Smooth muscle cell (in vitro differentiated cells): ENCODE results near the gene CCDC116. TPM values are rescaled to one million over a fixed set of nuclear protein-coding genes. Genes with fewer than 3 reads are reported as not detected.
"Not testable (repeated sequence)": the region's sequence is repeated elsewhere in the genome, so short reads cannot be mapped to it uniquely, and the experiment has no call there.

Experiments used
- DNase-seq: peaks from one replicate; lab custom pipeline; 2025; ENCODE audit not compliant: unreplicated experiment; lab: John Stamatoyannopoulos, UW
- H2AFZ ChIP-seq: fragments of 200-600 bp; sonication (generic); 2 replicates; pipeline ENCODE4 v1.6.0; 2016; ENCODE audit warnings: antibody characterized with exemption, low read depth, mild to moderate bottlenecking
- H3F3A ChIP-seq: fragments of 200-600 bp; sonication (generic); 2 replicates; pipeline ENCODE4 v1.6.0; 2017; ENCODE audit warnings: antibody characterized with exemption, low read depth
- H3K27ac ChIP-seq: fragments of 200-600 bp; sonication (generic); 2 replicates; pipeline ENCODE4 v1.5.1; 2016; ENCODE audit warnings: low read depth, mild to moderate bottlenecking
- H3K27me3 ChIP-seq: fragments of 200-600 bp; sonication (generic); 2 replicates; pipeline ENCODE4 v1.6.1; 2016; ENCODE audit warnings: low read depth, mild to moderate bottlenecking
- H3K36me3 ChIP-seq: fragments of 200-600 bp; sonication (generic); 2 replicates; pipeline ENCODE4 v1.5.1; 2016; ENCODE audit warnings: low read depth
- H3K4me1 ChIP-seq: fragments of 200-600 bp; sonication (generic); 2 replicates; pipeline ENCODE4 v1.5.1; 2016; ENCODE audit warnings: low read depth
- H3K4me2 ChIP-seq: fragments of 200-600 bp; sonication (generic); 2 replicates; pipeline ENCODE4 v1.6.0; 2016; ENCODE audit warnings: mild to moderate bottlenecking
- H3K4me3 ChIP-seq: fragments of 200-600 bp; sonication (generic); 2 replicates; pipeline ENCODE4 v1.5.1; 2016; ENCODE audit warnings: mild to moderate bottlenecking
- H3K79me2 ChIP-seq: fragments of 200-600 bp; sonication (generic); 2 replicates; pipeline ENCODE4 v1.6.0; 2016; ENCODE audit warnings: low read depth, mild to moderate bottlenecking
- H3K9ac ChIP-seq: fragments of 200-600 bp; sonication (generic); 2 replicates; pipeline ENCODE4 v1.6.0; 2016; ENCODE audit warnings: low read depth
- H3K9me3 ChIP-seq: fragments of 200-600 bp; sonication (generic); replicated peaks from 2 replicates; pipeline ENCODE4 v1.5.1; 2016; ENCODE audit warnings: low read depth
- H4K20me1 ChIP-seq: fragments of 200-600 bp; sonication (generic); 2 replicates; pipeline ENCODE4 v1.6.0; 2016; ENCODE audit warnings: low read depth
- WGBS: methylation state at CpG from one replicate; pipeline ENCODE4 v1.1.7; 2016; ENCODE audit warnings: low lambda C conversion rate; 5-methylcytosine and 5-hydroxymethylcytosine counted together
- polyA plus RNA-seq: library from polyadenylated mRNA; unstranded; fragments of >200 nt; fragmentation: Nextera tagmentation; extraction: Ambion mirVana; gene quantifications from 2 replicates; pipeline ENCODE4 v1.2.1, GENCODE V29; 2016
- total RNA-seq: library from RNA; depleted of rRNA; stranded (reverse); fragments of >200 nt; gene quantifications from 2 replicates; pipeline ENCODE4 v1.2.3, GENCODE V29; 2014
- TF ChIP-seq, protein P1 (sequence below): fragments of 200-600 bp; sonication (generic); IDR thresholded peaks from 2 replicates; pipeline ENCODE4 v1.5.1; 2017; ENCODE audit warnings: borderline replicate concordance, mild to moderate bottlenecking, antibody characterized with exemption; ENCODE audit not compliant: insufficient read depth, poor library complexity, severe bottlenecking

CCDC116 gene
- total and polyA plus RNA-seq, 2 experiments from 2014 or later, result 1.8 TPM; not detected in 1

DNA sequence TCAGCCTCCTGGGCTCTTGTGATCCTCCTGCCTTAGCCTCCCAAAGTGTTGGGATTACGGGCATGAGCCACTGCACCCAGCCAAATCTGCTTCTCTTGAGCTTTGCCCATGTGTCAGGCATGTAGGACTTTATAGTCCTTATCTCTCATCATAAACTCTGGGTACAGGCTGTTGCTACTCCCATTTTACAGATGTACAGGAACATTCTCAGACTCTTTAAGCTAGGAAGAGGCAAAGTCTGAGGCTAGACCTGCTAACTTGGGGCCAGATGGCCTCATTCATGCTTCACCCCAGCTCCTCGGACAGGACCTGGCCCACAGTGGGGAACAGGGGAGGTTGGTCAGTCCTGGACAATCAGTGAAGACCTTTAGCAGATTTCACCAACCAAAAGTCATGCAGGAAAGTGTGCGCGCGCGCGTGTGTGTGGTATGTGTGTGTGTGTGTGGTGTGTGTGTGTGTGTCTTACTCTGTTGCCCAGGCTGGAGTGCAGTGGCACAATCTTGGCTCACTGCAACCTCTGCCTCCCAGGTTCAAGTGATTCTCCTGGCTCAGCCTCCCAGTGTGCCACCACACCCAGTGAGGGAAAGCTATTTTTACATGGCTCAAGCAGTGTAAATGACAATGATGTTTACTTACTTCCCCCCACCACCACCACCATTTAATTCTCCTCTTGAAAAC is 26.5 kb upstream of the CCDC116 start:
- Histone ChIP-seq H4K20me1 (peaks cover 100% of the 10 kb centered on the region), H3K9me3 (no peaks in the 10 kb centered on the region), H3K27ac (no peak overlapping the region), H3K9ac (no peak overlapping the region), H3K79me2 (peaks cover 99% of the 10 kb centered on the region), H3K4me1 (no peaks in the 10 kb centered on the region), H3K4me2 (no peak overlapping the region), H3K36me3 (no peaks in the 10 kb centered on the region), H2AFZ (no peak overlapping the region), H3K4me3 (no peak overlapping the region), H3K27me3 (no peaks in the 10 kb centered on the region), H3F3A (no peaks in the 10 kb centered on the region)
- 98% methylated on average over 7 of the region's 7 CpGs for WGBS
- no peak for DNase-seq
- TF ChIP-seq, protein P1, sequence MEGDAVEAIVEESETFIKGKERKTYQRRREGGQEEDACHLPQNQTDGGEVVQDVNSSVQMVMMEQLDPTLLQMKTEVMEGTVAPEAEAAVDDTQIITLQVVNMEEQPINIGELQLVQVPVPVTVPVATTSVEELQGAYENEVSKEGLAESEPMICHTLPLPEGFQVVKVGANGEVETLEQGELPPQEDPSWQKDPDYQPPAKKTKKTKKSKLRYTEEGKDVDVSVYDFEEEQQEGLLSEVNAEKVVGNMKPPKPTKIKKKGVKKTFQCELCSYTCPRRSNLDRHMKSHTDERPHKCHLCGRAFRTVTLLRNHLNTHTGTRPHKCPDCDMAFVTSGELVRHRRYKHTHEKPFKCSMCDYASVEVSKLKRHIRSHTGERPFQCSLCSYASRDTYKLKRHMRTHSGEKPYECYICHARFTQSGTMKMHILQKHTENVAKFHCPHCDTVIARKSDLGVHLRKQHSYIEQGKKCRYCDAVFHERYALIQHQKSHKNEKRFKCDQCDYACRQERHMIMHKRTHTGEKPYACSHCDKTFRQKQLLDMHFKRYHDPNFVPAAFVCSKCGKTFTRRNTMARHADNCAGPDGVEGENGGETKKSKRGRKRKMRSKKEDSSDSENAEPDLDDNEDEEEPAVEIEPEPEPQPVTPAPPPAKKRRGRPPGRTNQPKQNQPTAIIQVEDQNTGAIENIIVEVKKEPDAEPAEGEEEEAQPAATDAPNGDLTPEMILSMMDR, result no peak

GRCh38 chr22:21606775-21607174 is 25.8 kb upstream of the CCDC116 start:
- Histone ChIP-seq H3K9ac (no peak overlapping the region), H3K79me2 (peaks cover 99% of the 10 kb centered on the region), H3K9me3 (no peaks in the 10 kb centered on the region), H3K36me3 (no peaks in the 10 kb centered on the region), H2AFZ (no peak overlapping the region), H3K4me3 (no peak overlapping the region), H3K27me3 (no peaks in the 10 kb centered on the region), H4K20me1 (peaks cover 100% of the 10 kb centered on the region), H3K27ac (no peak overlapping the region), H3F3A (peaks cover 6% of the 10 kb centered on the region), H3K4me1 (no peaks in the 10 kb centered on the region), H3K4me2 (no peak overlapping the region)
- WGBS, result 87% methylated on average over 8 of the region's 8 CpGs
- DNase-seq, result no peak
- TF ChIP-seq, protein P1, result no peak

- over 99% methylated on average over 11 of the region's 11 CpGs for WGBS
These were observed 22.9 kb upstream of the CCDC116 start for GRCh38 chr22:21609556-21610157.

GRCh38 chr22:21611210-21611977 is 21.2 kb upstream of the CCDC116 start:
- Histone ChIP-seq H3K4me3 (no peak overlapping the region), H3K79me2 (peaks cover 96% of the 10 kb centered on the region), H4K20me1 (peaks cover 98% of the 10 kb centered on the region), H3K9ac (no peak overlapping the region), H3F3A (peaks cover 10% of the 10 kb centered on the region), H3K4me1 (no peaks in the 10 kb centered on the region), H3K27ac (peak overlapping the region; percentile 42), H3K9me3 (no peaks in the 10 kb centered on the region), H3K4me2 (no peak overlapping the region), H3K36me3 (peaks cover 5% of the 10 kb centered on the region), H2AFZ (no peak overlapping the region), H3K27me3 (no peaks in the 10 kb centered on the region)
- TF ChIP-seq, protein P1, result no peak
- WGBS, result 66% methylated on average over 4 of the region's 4 CpGs
- DNase-seq, result no peak

More at GRCh38 chr22:21609556-21610157, 22.9 kb upstream of the CCDC116 start:
- H3K4me3 ChIP-seq, H3K9ac ChIP-seq, H2AFZ ChIP-seq, H3K27ac ChIP-seq, DNase-seq, H3K9me3 ChIP-seq, H3K4me2 ChIP-seq, H3K27me3 ChIP-seq, H3K36me3 ChIP-seq, H3K4me1 ChIP-seq: not testable (repeated sequence)
- Histone ChIP-seq H4K20me1 (peaks cover 98% of the 10 kb centered on the region), H3K79me2 (peaks cover 96% of the 10 kb centered on the region), H3F3A (peaks cover 10% of the 10 kb centered on the region)
